Activated naive CD8-positive, alpha-beta T cell treated with anti-CD3 and anti-CD28 coated beads, Interleukin-2, amount 50 U/mL, for 24 hours (primary cell): ENCODE results near the gene NIPSNAP2.
"Not testable (repeated sequence)": the region's sequence is repeated elsewhere in the genome, so short reads cannot be mapped to it uniquely, and the experiment has no call there.

Experiments
- ATAC-seq: fragments of 150-1000 bp; cut with Tn5 transposase; one replicate; pipeline ENCODE4 v1.10.0; 2021
- DNase-seq: peaks from one replicate; pipeline ENCODE4 v3.0.0; 2021
- H3K27ac Mint-ChIP-seq: one replicate; pipeline ENCODE4 v1.8.0; 2021; ENCODE audit warnings: mild to moderate bottlenecking, mixed read lengths
- H3K27me3 Mint-ChIP-seq: one replicate; pipeline ENCODE4 v1.8.0; 2021; ENCODE audit warnings: mixed read lengths
- H3K36me3 Mint-ChIP-seq: one replicate; pipeline ENCODE4 v1.8.0; 2021; ENCODE audit warnings: low read depth, mixed read lengths
- H3K4me1 Mint-ChIP-seq: one replicate; pipeline ENCODE4 v1.8.0; 2021; ENCODE audit warnings: mixed read lengths
- H3K4me3 Mint-ChIP-seq: one replicate; pipeline ENCODE4 v1.8.0; 2021; ENCODE audit warnings: mild to moderate bottlenecking, moderate library complexity, mixed read lengths
- H3K9me3 Mint-ChIP-seq: one replicate; pipeline ENCODE4 v1.8.0; 2021; ENCODE audit warnings: mixed read lengths

NIPSNAP2 gene

DNA sequence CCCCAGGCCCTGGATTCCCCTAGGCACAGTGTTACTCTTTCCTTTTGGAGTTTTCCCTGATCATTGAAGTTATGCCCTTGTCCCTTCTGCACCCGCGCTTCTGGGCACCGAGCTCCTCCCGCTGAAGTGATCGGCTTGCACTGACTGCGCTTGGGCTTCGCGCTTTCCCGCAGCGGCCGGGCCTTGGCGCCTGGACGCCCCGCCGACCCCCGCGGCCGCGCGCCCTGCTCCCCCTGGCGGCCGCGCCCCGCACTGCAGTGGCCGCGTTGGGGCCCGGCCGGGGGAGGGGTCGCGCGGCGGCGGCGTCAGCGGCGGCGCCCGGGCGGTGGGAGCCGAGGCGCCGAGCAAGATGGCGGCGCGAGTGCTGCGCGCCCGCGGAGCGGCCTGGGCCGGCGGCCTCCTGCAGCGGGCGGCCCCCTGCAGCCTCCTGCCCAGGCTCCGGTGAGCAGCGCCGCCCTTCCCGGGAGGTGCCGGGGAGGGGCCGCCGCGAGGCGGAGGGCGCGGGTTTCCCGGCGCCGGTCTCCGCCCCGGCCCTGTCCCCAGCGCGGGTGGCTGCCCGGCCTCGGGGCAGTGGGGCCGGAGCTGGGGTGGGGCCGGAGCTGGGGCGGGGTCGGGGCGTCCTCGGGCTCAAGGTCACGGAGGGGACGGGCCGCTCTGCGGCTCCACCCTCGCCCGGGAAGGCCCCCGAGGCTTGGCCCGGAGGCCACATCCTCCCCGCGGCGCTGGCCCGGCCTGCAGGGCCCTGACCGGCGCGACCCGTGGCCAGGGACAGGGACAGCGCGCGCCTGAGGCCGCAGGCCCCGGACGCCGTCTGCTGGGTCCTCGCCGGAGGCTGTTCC, at the start of gene NIPSNAP2:
Gene NIPSNAP2 (plus strand): TSS at position 325 of the 839 bp plus-strand sequence. CDS start 25 bp downstream, at position 350.
- peak; percentile 83 for ATAC-seq
- Mint-ChIP-seq H3K4me1 (peaks cover 29% of the 10 kb centered on the region), H3K27me3 (no peaks in the 10 kb centered on the region), H3K36me3 (peaks cover 4% of the 10 kb centered on the region), H3K27ac (peak within 1 kb of the TSS; percentile 78), H3K4me3 (peak within 1 kb of the TSS; percentile 86), H3K9me3 (no peaks in the 10 kb centered on the region)
- peak; percentile 68 for DNase-seq

DNA sequence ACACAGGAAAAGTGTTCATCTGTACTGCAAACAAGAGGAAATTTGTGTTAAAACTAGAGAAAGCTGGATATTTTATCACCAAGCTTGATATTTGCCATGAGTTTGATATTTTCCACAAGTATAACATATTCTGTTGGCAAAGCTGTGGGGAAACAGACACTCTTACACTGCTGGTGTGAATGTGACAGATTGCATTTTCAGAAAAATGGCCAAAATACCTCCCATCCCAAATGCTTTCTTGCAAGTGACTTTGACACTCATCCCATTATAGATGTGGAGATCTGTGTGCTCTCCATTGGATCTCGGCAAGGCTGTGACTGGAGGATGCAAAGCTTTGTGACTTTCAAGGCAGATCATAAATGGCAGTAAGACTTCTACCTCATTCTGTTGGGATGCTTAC, 46.6 kb upstream of the NIPSNAP2 start:
- DNase-seq: no peak
- H3K27me3 Mint-ChIP-seq: no peaks in the 10 kb centered on the region
- no peaks in the 10 kb centered on the region for H3K9me3 Mint-ChIP-seq

GRCh38 chr7:55928006-55928767, 36.2 kb upstream of the NIPSNAP2 start:
- Mint-ChIP-seq H3K9me3 (peaks cover 7% of the 10 kb centered on the region), H3K36me3 (peaks cover 13% of the 10 kb centered on the region), H3K27ac (no peak overlapping the region), H3K4me1 (no peaks in the 10 kb centered on the region), H3K4me3 (no peak overlapping the region), H3K27me3 (no peaks in the 10 kb centered on the region)
- DNase-seq: no peak
- no peak for ATAC-seq

More for the DNA sequence above, 46.6 kb upstream of the NIPSNAP2 start:
- H3K4me3 Mint-ChIP-seq: no peak overlapping the region
- H3K36me3 Mint-ChIP-seq: peaks cover 16% of the 10 kb centered on the region
- no peak overlapping the region for H3K27ac Mint-ChIP-seq
- ATAC-seq: no peak
- H3K4me1 Mint-ChIP-seq: peaks cover under 1% of the 10 kb centered on the region

DNA sequence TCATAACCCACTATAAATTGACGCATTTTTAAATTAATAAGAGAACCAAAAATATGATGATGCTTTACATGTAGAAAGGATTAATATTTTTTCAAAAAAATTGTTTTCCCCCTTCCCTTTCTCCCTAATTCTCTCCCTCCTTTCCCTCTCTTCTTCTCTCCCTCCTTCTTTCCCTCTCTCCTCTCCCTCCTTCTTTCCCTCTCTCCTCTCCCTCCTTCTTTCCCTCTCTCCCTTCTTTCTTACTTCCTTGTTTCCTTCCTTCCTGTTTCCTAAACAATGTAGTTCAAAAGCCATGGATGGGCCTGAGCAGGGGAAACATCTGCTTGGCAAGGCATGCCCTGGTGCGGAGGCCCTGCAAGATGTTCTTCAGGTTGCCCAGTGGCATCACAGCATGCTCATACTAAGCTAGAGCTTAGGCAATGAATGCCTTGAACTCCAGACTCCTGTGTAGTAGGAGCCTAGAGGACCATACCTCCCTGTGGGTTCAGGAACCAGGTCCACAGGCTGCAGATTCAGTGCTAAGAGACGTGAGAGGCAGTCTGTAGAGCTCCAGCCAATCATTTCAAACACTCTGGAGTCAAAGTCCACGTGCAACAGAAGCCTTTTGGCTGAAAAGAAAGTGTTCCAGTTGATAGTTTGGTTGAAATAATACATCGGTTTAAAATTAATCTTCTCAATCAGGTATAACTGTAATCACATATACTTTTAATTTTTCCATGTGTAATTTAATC, 32.8 kb upstream of the NIPSNAP2 start:
- DNase-seq (no peak), ATAC-seq (no peak)
- H3K27me3 Mint-ChIP-seq: no peaks in the 10 kb centered on the region
- peaks cover 6% of the 10 kb centered on the region for H3K36me3 Mint-ChIP-seq
- H3K4me3 Mint-ChIP-seq: no peak overlapping the region
- H3K4me1 Mint-ChIP-seq: no peaks in the 10 kb centered on the region
- no peak overlapping the region for H3K27ac Mint-ChIP-seq
- peaks cover 13% of the 10 kb centered on the region for H3K9me3 Mint-ChIP-seq

DNA sequence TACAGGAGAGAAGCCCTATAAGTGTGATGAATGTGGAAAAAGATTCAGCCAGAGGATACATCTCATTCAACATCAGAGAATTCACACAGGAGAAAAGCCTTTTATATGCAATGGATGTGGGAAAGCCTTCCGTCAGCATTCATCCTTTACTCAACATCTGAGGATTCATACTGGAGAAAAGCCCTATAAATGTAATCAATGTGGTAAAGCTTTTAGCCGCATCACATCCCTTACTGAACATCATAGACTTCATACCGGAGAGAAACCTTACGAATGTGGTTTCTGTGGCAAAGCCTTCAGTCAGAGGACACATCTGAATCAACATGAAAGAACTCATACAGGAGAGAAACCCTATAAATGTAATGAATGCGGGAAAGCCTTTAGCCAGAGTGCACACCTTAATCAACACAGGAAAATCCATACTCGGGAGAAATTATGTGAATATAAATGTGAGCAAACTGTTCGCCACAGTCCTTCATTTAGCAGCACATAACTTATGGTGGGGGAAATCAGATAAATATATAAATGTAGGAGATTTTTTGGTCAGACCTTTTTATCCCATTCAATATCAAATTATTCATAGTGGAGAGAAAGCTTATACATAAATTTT, 24.8 kb upstream of the NIPSNAP2 start:
- Mint-ChIP-seq H3K9me3 (peaks cover 45% of the 10 kb centered on the region), H3K4me3 (no peak overlapping the region), H3K27ac (no peak overlapping the region), H3K36me3 (peaks cover 22% of the 10 kb centered on the region), H3K4me1 (no peaks in the 10 kb centered on the region), H3K27me3 (no peaks in the 10 kb centered on the region)
- ATAC-seq (no peak), DNase-seq (no peak)

DNA sequence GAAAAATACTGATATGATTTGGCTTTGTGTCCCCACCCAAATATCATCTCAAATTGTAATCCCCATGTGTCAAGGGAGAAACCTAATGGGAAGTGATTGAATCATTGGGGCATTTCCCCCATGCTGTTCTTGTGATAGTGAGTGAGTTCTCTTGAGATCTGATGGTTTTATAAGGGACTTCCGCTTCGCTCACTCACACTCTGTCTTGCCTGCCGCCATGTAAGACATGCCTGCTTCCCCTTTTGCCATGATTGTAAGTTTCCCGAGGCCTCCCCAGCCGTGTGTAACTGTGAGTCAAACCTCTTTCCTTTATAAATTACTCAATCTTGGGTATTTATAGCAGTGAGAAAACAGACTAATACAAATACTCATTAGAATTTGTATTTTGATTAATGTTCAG, 17.8 kb upstream of the NIPSNAP2 start:
- Mint-ChIP-seq H3K27me3 (peaks cover 2% of the 10 kb centered on the region), H3K4me3 (no peak overlapping the region), H3K9me3 (peaks cover 20% of the 10 kb centered on the region), H3K4me1 (no peaks in the 10 kb centered on the region), H3K36me3 (peaks cover 8% of the 10 kb centered on the region), H3K27ac (no peak overlapping the region)
- DNase-seq (no peak), ATAC-seq (no peak)

GRCh38 chr7:55951637-55952351, 12.6 kb upstream of the NIPSNAP2 start, which contains the start of gene MRPS17:
Gene MRPS17 (plus strand): TSS chr7:55951877. CDS start chr7:55953196, 1,319 bp downstream.
- Mint-ChIP-seq H3K27ac (peak within 1 kb of the TSS; percentile 96), H3K36me3 (peaks cover 33% of the 10 kb centered on the region), H3K9me3 (no peaks in the 10 kb centered on the region), H3K4me1 (peaks cover 21% of the 10 kb centered on the region), H3K27me3 (peaks cover 2% of the 10 kb centered on the region), H3K4me3 (peak within 1 kb of the TSS; percentile 95)
- DNase-seq (peak; percentile 92), ATAC-seq (peak; percentile 100)

DNA sequence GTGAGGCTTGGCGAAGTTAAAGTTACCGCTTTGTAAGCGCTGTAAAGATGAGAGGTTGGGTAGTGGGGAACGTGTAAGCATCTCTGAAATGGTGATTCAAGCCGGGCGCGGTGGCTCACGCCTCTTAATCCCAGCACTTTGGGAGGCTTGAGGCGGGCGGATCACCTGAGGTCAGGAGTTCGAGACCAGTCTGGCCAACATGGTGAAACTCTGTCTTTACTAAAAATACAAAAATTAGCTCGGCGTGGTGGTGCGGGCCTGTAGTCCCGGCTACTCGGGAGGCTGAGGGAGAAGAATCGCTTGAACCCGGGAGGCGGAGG, 12.1 kb upstream of the NIPSNAP2 start:
- H3K4me1 Mint-ChIP-seq: peaks cover 21% of the 10 kb centered on the region
- H3K36me3 Mint-ChIP-seq: peaks cover 35% of the 10 kb centered on the region
- H3K4me3 Mint-ChIP-seq: peak overlapping the region; percentile 95
- H3K27me3 Mint-ChIP-seq, H3K9me3 Mint-ChIP-seq, ATAC-seq, DNase-seq: not testable (repeated sequence)
- peak overlapping the region; percentile 96 for H3K27ac Mint-ChIP-seq

GRCh38 chr7:55953707-55954475, 10.5 kb upstream of the NIPSNAP2 start:
- H3K36me3 Mint-ChIP-seq: peaks cover 43% of the 10 kb centered on the region
- no peak for DNase-seq
- H3K4me1 Mint-ChIP-seq: peaks cover 21% of the 10 kb centered on the region
- H3K27me3 Mint-ChIP-seq: peaks cover 2% of the 10 kb centered on the region
- ATAC-seq: no peak
- no peaks in the 10 kb centered on the region for H3K9me3 Mint-ChIP-seq
- H3K27ac Mint-ChIP-seq: peak overlapping the region; percentile 96
- H3K4me3 Mint-ChIP-seq: peak overlapping the region; percentile 95

- Mint-ChIP-seq H3K27me3 (no peaks in the 10 kb centered on the region), H3K9me3 (no peaks in the 10 kb centered on the region), H3K4me1 (peaks cover 17% of the 10 kb centered on the region), H3K4me3 (no peak overlapping the region), H3K27ac (no peak overlapping the region), H3K36me3 (peaks cover 38% of the 10 kb centered on the region)
- ATAC-seq (no peak), DNase-seq (no peak)
Measured at GRCh38 chr7:55957190-55957589, 7.2 kb upstream of the NIPSNAP2 start.

GRCh38 chr7:55962014-55962413, 2.4 kb upstream of the NIPSNAP2 start:
- Mint-ChIP-seq H3K27me3 (no peaks in the 10 kb centered on the region), H3K27ac (peak overlapping the region; percentile 30), H3K4me1 (peaks cover 19% of the 10 kb centered on the region), H3K4me3 (no peak overlapping the region), H3K9me3 (no peaks in the 10 kb centered on the region), H3K36me3 (peaks cover 10% of the 10 kb centered on the region)
- ATAC-seq (no peak), DNase-seq (no peak)

GRCh38 chr7:55963584-55964168, 709 bp upstream of the NIPSNAP2 start:
- Mint-ChIP-seq H3K4me1 (peaks cover 24% of the 10 kb centered on the region), H3K4me3 (peak overlapping the region; percentile 58), H3K27me3 (no peaks in the 10 kb centered on the region), H3K27ac (peak overlapping the region; percentile 64), H3K36me3 (peaks cover 4% of the 10 kb centered on the region), H3K9me3 (no peaks in the 10 kb centered on the region)
- DNase-seq: no peak
- ATAC-seq: no peak

- Mint-ChIP-seq H3K4me3 (peak overlapping the region; percentile 86), H3K4me1 (peaks cover 31% of the 10 kb centered on the region), H3K27ac (peak overlapping the region; percentile 78), H3K27me3 (no peaks in the 10 kb centered on the region), H3K9me3 (no peaks in the 10 kb centered on the region), H3K36me3 (peaks cover 6% of the 10 kb centered on the region)
- DNase-seq (no peak), ATAC-seq (no peak)
Measured at GRCh38 chr7:55965100-55965470, 700 bp downstream of the NIPSNAP2 start.
